NCI-H524 (cell line): ENCODE measurements around the gene COLEC11.
"Not testable (repeated sequence)": the region's sequence is repeated elsewhere in the genome, so short reads cannot be mapped to it uniquely, and the experiment has no call there.

Source experiments
- DNase-seq, 2 experiments: peaks; one replicate each; lab custom pipeline; 2025; lab: John Stamatoyannopoulos, UW

COLEC11 gene

DNA sequence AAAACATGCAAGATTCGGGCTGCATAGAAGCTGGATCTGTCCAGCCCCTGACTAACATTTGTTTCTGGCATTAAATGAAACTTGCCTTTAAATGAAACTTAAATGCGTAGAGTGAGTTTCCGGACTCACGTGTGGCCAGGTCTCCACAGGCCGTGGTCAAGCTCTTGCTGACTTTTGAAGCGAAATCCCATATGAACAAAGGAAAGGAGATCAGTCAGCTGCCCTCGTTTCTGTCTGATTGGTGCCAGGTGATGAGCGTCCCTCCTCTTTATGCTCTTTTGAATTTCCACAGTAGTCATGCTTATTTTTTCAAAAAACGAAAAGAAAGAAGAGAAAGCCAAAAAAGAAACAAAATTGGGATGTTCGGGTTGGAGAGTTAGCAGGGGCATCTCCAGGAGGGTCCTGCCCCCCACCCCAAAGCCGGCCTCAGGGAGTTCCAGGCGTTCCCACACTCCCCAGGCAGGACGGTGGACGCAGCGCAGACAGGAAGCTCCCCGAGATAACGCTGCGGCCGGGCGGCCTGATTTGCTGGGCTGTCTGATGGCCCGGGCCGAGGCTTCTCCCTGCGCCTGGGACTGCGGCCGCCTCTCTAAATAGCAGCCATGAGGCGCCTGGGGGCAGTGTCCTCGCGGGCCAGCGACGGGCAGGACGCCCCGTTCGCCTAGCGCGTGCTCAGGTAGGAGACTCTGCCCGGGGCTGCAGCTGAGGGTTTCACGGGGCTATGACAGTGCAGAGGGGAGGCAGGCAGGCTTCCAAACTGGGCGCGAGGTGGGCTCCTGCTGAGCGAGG, at the start of gene COLEC11:
Gene COLEC11 (plus strand): TSS at position 620 of the 789 bp plus-strand sequence. CDS start 9,229 bp downstream, outside the sequence.
- no peak for DNase-seq

DNA sequence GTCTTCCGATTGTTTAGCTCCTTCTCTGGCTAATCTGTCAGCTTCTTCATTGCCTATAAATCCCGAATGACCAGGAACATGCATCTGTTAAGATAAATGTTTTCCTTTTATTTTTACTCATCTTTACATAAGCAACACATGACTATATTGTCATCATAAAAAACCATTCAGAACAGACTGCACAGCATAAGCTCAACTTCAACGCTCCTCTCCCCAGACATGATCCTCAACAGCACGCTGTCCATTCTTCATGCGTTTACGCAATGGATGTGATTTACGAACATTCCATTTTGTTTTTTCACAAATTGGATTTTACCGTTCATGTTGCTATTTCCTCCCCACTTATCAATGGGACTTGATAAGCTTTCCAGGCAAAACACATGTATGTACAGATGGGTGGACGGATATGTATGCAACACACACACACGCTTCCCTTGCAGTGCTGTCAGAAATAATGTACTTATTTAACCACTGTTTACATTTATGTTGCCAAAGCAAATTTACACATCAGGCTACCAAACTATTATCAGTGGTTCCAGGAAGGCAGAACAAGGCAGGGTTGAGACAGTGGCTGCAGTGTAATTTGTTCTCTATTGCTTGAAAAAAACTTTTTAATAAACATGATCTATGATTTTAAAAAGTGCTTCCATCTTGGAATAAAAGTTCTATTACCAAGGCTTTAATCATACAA, 49.0 kb upstream of the COLEC11 start:
- DNase-seq = no peak

DNA sequence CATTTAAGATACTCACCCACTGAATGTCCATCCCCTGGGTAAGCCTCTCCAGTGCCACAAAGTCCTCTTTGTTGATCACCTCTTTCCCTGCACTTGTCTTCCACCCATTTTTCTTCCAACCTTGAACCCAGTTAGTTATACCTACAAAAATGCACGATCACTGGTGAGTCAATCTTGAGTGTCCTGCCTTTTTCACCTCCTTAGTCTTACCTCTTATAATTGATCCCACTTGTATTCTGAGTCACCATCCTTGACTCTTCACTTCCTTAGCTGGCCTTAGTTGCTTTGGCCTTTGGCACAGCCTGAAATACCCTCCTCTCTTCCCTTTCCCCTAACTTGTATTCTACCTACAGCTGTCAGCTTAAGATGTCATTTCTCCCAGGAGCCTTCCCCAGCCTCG, 47.0 kb upstream of the COLEC11 start:
- DNase-seq = no peak

DNA sequence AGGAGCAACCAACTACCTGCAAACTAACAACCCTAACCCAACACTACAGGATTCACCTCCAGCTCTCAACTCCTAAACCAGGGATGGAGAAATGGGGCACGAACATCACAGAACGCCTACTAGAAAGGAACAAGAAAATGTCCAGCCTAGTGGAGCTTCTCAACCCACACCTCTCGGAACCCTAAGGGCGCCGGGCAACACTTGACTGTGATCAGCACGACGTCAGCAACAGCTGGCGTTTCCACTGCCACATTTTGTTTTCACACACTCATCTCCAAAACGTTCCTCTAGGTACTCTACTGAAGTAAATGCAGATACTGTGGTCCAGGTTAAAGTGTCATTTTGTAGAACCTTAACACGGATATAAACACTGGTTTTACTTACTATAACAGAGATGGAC, 41.0 kb upstream of the COLEC11 start:
- no peak for DNase-seq

DNA sequence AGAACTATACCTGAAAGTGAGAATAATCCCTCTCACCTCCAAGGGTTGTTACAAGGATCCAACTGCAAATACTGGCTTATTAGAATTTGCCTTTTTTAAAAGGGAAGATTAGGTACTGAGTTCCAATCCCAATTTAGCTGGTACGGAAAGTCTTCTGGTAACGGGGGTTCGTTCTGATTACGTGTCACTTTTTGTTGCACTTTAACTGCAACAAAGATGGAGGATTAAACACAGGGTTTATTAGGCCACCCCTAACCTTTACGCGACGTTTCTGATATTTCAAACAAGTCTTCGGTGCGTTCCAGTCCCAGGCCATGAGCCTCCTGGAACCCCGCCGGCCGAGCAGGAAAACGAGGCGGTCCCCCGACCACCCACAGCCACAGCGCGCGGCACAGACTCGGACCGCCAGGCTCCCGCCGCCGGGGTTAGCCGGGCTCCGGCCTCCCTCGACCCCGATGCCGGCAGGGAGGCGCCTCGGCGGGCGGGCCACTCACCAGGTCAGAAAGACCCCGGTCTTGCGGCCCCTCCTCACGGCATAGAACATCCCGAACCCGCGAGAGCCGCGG, 37.2 kb upstream of the COLEC11 start:
- DNase-seq = no peak

DNA sequence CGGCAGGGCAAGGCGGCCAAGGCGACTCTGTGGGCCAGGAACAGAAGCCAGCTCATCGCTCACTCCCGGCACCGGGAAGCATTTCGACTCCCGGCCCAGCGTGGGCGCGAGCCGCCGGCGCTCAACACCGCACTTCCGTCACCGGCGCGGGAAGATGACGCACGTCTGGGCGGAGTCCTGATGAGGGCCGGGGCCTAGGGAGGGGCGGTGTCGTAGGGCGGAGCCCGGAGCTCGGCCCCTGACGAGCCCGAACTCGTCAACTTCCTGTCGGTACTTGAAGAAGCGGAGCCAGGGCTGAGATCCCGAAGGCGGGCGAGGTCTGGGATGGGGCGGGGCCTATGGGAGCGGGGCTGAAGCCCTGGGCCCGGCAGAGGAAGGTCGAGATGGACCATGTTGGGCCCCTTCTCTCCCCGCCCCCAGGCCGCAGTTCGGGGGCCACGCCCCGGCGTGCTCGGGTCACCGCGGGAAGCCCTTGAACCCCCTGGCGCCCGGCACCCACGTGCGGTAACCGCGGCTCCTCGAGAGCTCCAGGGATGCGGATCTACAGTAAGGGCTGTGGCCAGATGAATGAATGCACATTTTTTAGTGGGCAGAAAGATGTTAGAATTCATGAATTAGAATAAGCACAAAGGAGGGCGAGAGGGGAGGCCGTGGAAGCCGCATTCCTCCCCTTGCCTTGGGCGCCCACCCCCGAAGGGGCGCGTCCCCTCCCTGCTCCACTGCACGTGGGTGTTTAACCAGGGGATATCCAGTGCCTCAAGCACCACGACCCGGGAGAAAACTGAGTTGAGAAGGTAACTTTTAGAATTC, 36.5 kb upstream of the COLEC11 start, which contains the start of gene RNASEH1:
Gene RNASEH1 (minus strand): TSS at position 129 of the 810 bp plus-strand sequence. CDS start 73 bp downstream, at position 56.
- peak; percentile 97 to 99 for DNase-seq

GRCh38 chr2:3563521-3563976, 31.4 kb upstream of the COLEC11 start:
- no peak for DNase-seq

- DNase-seq = no peak
Observed at GRCh38 chr2:3565117-3565516, 29.8 kb upstream of the COLEC11 start.

DNA sequence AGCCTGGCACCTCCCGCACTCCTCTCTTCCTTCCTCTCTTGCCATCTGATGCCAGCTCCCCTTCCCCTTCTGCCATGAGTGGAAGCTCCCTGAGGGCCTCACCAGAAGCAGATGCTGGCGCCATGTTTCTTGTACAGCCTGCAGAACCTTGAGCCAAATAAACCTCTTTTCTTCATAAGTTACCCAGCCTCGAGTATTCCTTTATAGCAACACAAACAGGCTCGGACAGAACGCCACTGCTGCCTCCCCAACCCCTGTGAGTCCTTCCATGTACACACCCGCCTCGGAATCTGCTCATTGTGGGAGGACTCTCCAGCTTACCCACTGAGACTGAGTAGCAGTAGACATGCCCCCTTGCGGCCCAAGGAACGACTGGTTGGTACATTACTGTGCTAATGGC, 28.1 kb upstream of the COLEC11 start:
- no peak for DNase-seq

DNA sequence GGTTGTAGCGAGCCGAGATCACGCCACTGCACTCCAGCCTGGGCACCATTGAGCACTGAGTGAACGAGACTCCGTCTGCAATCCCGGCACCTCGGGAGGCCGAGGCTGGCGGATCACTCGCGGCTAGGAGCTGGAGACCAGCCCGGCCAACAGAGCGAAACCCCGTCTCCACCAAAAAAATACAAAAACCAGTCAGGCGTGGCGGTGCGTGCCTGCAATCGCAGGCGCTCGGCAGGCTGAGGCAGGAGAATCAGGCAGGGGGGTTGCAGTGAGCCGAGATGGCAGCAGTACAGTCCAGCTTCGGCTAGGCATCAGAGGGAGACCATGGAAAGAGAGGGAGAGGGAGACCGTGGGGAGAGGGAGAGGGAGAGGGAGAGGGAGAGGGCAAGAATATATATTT, 25.3 kb upstream of the COLEC11 start:
- not testable (repeated sequence) for DNase-seq

DNA sequence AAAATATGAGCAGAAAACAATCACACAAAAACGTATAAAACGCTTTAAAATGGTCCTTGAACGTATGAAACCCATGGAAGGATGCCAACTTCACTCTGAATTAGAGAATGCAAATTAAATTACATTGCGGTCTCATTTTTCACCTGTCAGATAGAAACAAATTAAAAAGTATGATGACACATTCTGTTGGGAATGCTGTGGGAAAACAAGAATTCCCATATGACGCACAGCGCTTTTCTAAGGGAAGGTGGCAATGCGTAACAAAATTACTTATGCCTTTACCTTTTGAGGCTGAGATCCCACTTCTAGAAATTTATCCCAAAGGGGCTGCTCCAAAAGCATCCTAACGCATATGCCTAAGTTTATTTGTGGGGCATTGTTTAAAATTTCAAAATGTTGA, 23.6 kb upstream of the COLEC11 start:
- DNase-seq = no peak

DNA sequence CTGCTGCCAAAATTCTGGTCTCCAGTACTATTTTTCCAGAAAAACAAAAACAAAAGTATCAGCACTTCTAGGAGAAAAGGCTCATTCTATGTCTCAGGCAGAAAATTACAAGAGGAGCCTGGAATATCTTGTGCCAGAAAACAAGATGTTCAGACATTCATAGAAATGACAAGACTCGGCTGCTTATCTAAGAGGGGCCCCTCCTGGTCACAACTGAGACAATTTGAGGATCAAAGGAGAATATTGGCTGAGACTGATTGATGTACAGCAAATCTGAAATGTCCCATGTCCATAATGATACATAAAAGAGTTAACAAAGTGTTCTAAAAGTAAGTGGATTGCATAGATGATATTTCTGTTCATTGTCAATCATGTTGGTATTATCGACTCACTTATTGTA, 22.3 kb upstream of the COLEC11 start:
- DNase-seq = peak in 1 of 2 experiments; percentile 20

- DNase-seq = no peak
Observed at GRCh38 chr2:3574155-3574554, 20.8 kb upstream of the COLEC11 start.

- DNase-seq = no peak
Observed at GRCh38 chr2:3575534-3576262, 19.2 kb upstream of the COLEC11 start.

DNA sequence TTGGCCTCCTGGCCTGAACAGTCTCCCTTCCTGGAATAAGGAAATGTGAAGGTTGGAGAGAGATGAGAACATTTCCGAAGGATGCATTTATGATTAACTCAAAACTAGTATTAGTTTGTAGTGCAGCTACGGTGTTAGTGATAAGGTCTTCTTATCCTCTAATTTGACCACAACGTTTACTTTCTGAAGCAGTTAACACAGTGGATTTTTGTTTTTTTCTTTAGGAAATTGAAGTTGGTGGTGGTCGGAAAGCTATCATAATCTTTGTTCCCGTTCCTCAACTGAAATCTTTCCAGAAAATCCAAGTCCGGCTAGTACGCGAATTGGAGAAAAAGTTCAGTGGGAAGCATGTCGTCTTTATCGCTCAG, 18.7 kb upstream of the COLEC11 start:
- not testable (repeated sequence) for DNase-seq

DNA sequence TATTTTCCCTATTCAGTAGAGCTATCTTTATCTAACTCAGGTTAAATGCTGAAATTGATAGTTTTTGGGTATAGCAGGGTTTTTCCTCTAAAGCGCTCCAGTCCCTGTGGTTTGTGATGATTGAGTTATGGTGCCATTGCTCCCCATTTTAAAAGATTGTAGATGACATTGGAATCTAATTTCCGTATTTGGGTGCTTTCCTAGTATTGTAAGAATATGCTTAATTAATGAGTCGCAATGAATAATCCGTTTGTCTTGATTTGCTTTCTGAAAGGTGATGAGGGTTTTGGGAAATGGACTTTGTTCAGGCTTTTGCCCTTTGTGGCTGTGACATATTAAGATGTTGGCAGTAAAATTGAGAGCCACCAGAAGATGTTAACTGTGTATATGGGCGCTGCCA, 15.9 kb upstream of the COLEC11 start:
- DNase-seq = no peak

GRCh38 chr2:3580449-3580848, 14.5 kb upstream of the COLEC11 start:
- DNase-seq = no peak

- DNase-seq = peak in 1 of 2 experiments; percentile 12
Observed at GRCh38 chr2:3581367-3582262, 13.3 kb upstream of the COLEC11 start.

DNA sequence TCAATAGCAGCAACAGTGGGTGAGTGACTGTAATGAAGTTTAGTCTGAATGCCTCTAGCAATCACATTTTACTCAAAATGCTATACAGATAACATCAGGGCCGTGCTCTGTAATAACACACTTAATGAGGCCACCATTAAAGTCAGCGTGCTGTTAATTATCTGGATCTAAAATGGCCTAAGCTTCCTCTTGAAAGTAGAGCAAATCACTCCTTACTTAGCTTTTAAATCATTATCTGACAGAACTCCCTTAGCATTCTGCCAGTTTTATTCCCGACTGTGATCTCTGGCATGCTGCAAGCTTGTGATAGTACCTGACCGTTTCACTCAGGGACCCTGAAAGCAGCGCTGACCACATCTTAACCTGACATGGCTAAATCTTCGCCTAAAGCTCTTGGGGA, 10.8 kb upstream of the COLEC11 start:
- DNase-seq = no peak

DNA sequence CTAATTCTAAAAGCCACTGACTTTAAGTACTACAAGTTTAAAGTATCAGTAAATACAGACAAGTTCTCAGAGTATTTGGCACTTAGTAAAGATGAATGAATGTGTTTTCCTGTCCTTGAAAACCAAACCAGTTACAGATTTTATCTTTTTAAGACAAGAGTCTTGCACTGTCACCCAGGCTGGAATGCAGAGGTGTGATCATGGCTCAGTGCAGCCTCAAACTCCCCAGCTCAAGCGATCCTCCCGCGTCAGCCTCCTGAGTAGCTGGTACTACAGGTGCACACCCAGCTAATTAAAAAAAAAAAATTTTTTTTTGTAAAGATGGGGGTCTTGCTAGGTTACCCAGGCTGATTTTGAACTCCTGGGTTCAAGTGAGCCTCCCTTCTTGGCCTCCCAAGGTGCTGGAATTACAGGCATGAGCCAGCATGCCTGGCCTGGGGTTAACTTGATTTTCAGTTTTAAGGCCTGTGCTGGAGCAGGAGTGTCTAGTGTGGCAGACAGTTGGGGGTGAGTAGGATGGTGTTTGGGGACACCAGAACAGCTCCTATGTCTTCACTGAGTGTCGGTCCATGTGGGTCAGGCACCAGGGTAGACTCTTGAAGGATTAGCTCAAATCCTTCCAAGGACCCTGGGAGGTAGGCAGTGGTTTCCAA, 10.2 kb upstream of the COLEC11 start:
- DNase-seq = no peak
